ENCODE data around the gene CCDC146.

GRCh38 chr7:77253151-77253550, 130.7 kb downstream of the CCDC146 start:
- TF ChIP-seq CTCF (IDR thresholded peaks at IDR 0.05; ENCODE audit: poor library complexity, severe bottlenecking), result no peak
- no peak for TF ChIP-seq RAD21 (conservative IDR thresholded peaks at IDR 0.05)
- TF ChIP-seq POLR2AphosphoS5 (IDR thresholded peaks at IDR 0.05), result no peak
- no peak for TF ChIP-seq EZH2 (IDR thresholded peaks at IDR 0.05; ENCODE audit: borderline replicate concordance, insufficient read depth, low read length, poor library complexity, severe bottlenecking)
- no peak for TF ChIP-seq SMC3 (conservative IDR thresholded peaks at IDR 0.05; ENCODE audit: poor library complexity)
- no peak for TF ChIP-seq REST (IDR thresholded peaks at IDR 0.05; ENCODE audit: borderline replicate concordance)
- no peak for TF ChIP-seq TAF1 (IDR thresholded peaks at IDR 0.05; ENCODE audit: low read depth)
- TF ChIP-seq MXI1 (conservative IDR thresholded peaks at IDR 0.05; ENCODE audit: poor library complexity, severe bottlenecking), result no peak

Data from neural cell (in vitro differentiated cells).